ENCODE measurements around the gene TBCD.

The TBCD gene

GRCh38 chr17:82836823-82837357 is 85.0 kb downstream of the TBCD start:
- H3K36me3 ChIP-seq (replicated peaks; ENCODE audit: low read depth, low read length), result no peaks in the 10 kb centered on the region
- H2AFZ ChIP-seq (ENCODE audit: low read depth, low read length), result no peak overlapping the region
- H3K9me3 ChIP-seq (ENCODE audit: insufficient read depth, low read length), result no peaks in the 10 kb centered on the region
- no peak overlapping the region for H3K27ac ChIP-seq (ENCODE audit: low read length)
- H3K9ac ChIP-seq (ENCODE audit: low read length), result no peak overlapping the region
- H3K4me1 ChIP-seq (ENCODE audit: low read length), result no peaks in the 10 kb centered on the region
- no peak overlapping the region for H3K4me2 ChIP-seq (ENCODE audit: low read length)
- TF ChIP-seq CTCF (IDR thresholded peaks at IDR 0.05; ENCODE audit: low read depth, low read length), result no peak
- TF ChIP-seq EZH2phosphoT487 (IDR thresholded peaks at IDR 0.05; ENCODE audit: low read depth), result no peak
- no peaks in the 10 kb centered on the region; the same call in 1 of the 2 replicates for H4K20me1 ChIP-seq (ENCODE audit: insufficient read depth, low read length)
- H3K79me2 ChIP-seq (ENCODE audit: low read length), result no peaks in the 10 kb centered on the region
- H3K27me3 ChIP-seq (ENCODE audit: low read depth, low read length), result no peaks in the 10 kb centered on the region
- no peak overlapping the region for H3K4me3 ChIP-seq (ENCODE audit: low read length)

GRCh38 chr17:82837586-82838320 is 85.9 kb downstream of the TBCD start:
- H4K20me1 ChIP-seq (ENCODE audit: insufficient read depth, low read length), result no peaks in the 10 kb centered on the region; the same call in 1 of the 2 replicates
- no peaks in the 10 kb centered on the region for H3K79me2 ChIP-seq (ENCODE audit: low read length)
- H3K9ac ChIP-seq (ENCODE audit: low read length), result no peak overlapping the region
- TF ChIP-seq EZH2phosphoT487 (IDR thresholded peaks at IDR 0.05; ENCODE audit: low read depth), result no peak
- TF ChIP-seq CTCF (IDR thresholded peaks at IDR 0.05; ENCODE audit: low read depth, low read length), result no peak
- H3K9me3 ChIP-seq (ENCODE audit: insufficient read depth, low read length), result no peaks in the 10 kb centered on the region
- no peak overlapping the region for H2AFZ ChIP-seq (ENCODE audit: low read depth, low read length)
- no peak overlapping the region for H3K4me3 ChIP-seq (ENCODE audit: low read length)
- no peaks in the 10 kb centered on the region for H3K4me1 ChIP-seq (ENCODE audit: low read length)
- no peaks in the 10 kb centered on the region for H3K27me3 ChIP-seq (ENCODE audit: low read depth, low read length)
- no peaks in the 10 kb centered on the region for H3K36me3 ChIP-seq (replicated peaks; ENCODE audit: low read depth, low read length)
- no peak overlapping the region for H3K4me2 ChIP-seq (ENCODE audit: low read length)
- H3K27ac ChIP-seq (ENCODE audit: low read length), result no peak overlapping the region

- no peak for TF ChIP-seq CTCF (IDR thresholded peaks at IDR 0.05; ENCODE audit: low read depth, low read length)
- no peak for TF ChIP-seq EZH2phosphoT487 (IDR thresholded peaks at IDR 0.05; ENCODE audit: low read depth)
- no peaks in the 10 kb centered on the region for H3K27me3 ChIP-seq (ENCODE audit: low read depth, low read length)
- no peak overlapping the region for H3K4me3 ChIP-seq (ENCODE audit: low read length)
- H3K79me2 ChIP-seq (ENCODE audit: low read length), result no peaks in the 10 kb centered on the region
- peaks cover 1% of the 10 kb centered on the region; the same call in 1 of the 2 replicates for H4K20me1 ChIP-seq (ENCODE audit: insufficient read depth, low read length)
- H3K4me2 ChIP-seq (ENCODE audit: low read length), result no peak overlapping the region
- H3K4me1 ChIP-seq (ENCODE audit: low read length), result no peaks in the 10 kb centered on the region
- H3K9me3 ChIP-seq (ENCODE audit: insufficient read depth, low read length), result no peaks in the 10 kb centered on the region
- H3K36me3 ChIP-seq (replicated peaks; ENCODE audit: low read depth, low read length), result no peaks in the 10 kb centered on the region
- H3K9ac ChIP-seq (ENCODE audit: low read length), result no peak overlapping the region
- no peak overlapping the region for H3K27ac ChIP-seq (ENCODE audit: low read length)
- no peak overlapping the region for H2AFZ ChIP-seq (ENCODE audit: low read depth, low read length)
These were observed 86.7 kb downstream of the TBCD start for GRCh38 chr17:82838386-82839063.

GRCh38 chr17:82839617-82840292 is 87.9 kb downstream of the TBCD start, which contains the start of gene ZNF750:
Gene ZNF750, minus strand, starts transcription at chr17:82840022. Its CDS starts 7,568 bp downstream, at chr17:82832454.
- H3K4me1 ChIP-seq (ENCODE audit: low read length), result peaks cover 4% of the 10 kb centered on the region
- H4K20me1 ChIP-seq (ENCODE audit: insufficient read depth, low read length), result peaks cover 12% of the 10 kb centered on the region
- H3K36me3 ChIP-seq (replicated peaks; ENCODE audit: low read depth, low read length), result no peaks in the 10 kb centered on the region
- H3K27ac ChIP-seq (ENCODE audit: low read length), result no peak within 1 kb of the TSS
- no peak within 1 kb of the TSS for H3K4me3 ChIP-seq (ENCODE audit: low read length)
- H3K9me3 ChIP-seq (ENCODE audit: insufficient read depth, low read length), result no peaks in the 10 kb centered on the region
- no peak for TF ChIP-seq CTCF (IDR thresholded peaks at IDR 0.05; ENCODE audit: low read depth, low read length)
- no peak for TF ChIP-seq EZH2phosphoT487 (IDR thresholded peaks at IDR 0.05; ENCODE audit: low read depth)
- H2AFZ ChIP-seq (ENCODE audit: low read depth, low read length), result no peak within 1 kb of the TSS
- H3K9ac ChIP-seq (ENCODE audit: low read length), result no peak within 1 kb of the TSS
- no peak within 1 kb of the TSS for H3K4me2 ChIP-seq (ENCODE audit: low read length)
- H3K27me3 ChIP-seq (ENCODE audit: low read depth, low read length), result no peaks in the 10 kb centered on the region
- H3K79me2 ChIP-seq (ENCODE audit: low read length), result no peaks in the 10 kb centered on the region

Data from OCI-LY3 (cell line).